Measurements from ENCODE around the gene ADTRP.

- TF ChIP-seq CTCF (IDR thresholded peaks at IDR 0.05): no peak
- no peak for TF ChIP-seq ATF2 (CRISPR knock-in tag; IDR thresholded peaks at IDR 0.05; ENCODE audit: borderline replicate concordance, low read depth)
- TF ChIP-seq E2F1 (CRISPR knock-in tag; IDR thresholded peaks at IDR 0.05): no peak
- TF ChIP-seq ATF3 (CRISPR knock-in tag; conservative IDR thresholded peaks at IDR 0.05): no peak
- TF ChIP-seq PREB (CRISPR knock-in tag; IDR thresholded peaks at IDR 0.05; ENCODE audit: borderline replicate concordance): no peak
- TF ChIP-seq NR2C2 (CRISPR knock-in tag; IDR thresholded peaks at IDR 0.05): no peak
- TF ChIP-seq TCF7 (CRISPR knock-in tag; IDR thresholded peaks at IDR 0.05; ENCODE audit: low read depth): no peak
- no peak for TF ChIP-seq USF2 (CRISPR knock-in tag; IDR thresholded peaks at IDR 0.05)
- TF ChIP-seq STAT6 (CRISPR knock-in tag; conservative IDR thresholded peaks at IDR 0.05; ENCODE audit: low read depth): no peak
- no peak for TF ChIP-seq AR (CRISPR knock-in tag; IDR thresholded peaks at IDR 0.05)
Observed at GRCh38 chr6:11756292-11756691, 22.3 kb downstream of the ADTRP start.
